DOHH2 (cell line): ENCODE data around the gene TMEM186.
"Not testable (repeated sequence)": the region's sequence is repeated elsewhere in the genome, so short reads cannot be mapped to it uniquely, and the experiment has no call there.

Source experiments
- H3F3A ChIP-seq: fragments of 200-600 bp; sonication (generic), shearing (Covaris generic); 2 replicates; pipeline ENCODE4 v1.6.0; 2016; ENCODE audit warnings: antibody characterized with exemption, mild to moderate bottlenecking; ENCODE audit not compliant: control insufficient read depth, insufficient read depth
- H3K27ac ChIP-seq: fragments of 200-600 bp; sonication (generic); 2 replicates; pipeline ENCODE4 v1.5.1; 2014; ENCODE audit warnings: low read depth, mild to moderate bottlenecking, low read length, moderate library complexity
- H3K27me3 ChIP-seq: fragments of 200-600 bp; sonication (generic); 2 replicates; pipeline ENCODE4 v1.6.1; 2014; ENCODE audit warnings: mild to moderate bottlenecking, low read length, mixed read lengths; ENCODE audit not compliant: control insufficient read depth
- H3K36me3 ChIP-seq: fragments of 200-600 bp; sonication (generic); 2 replicates; pipeline ENCODE4 v1.6.1; 2014; ENCODE audit warnings: mild to moderate bottlenecking, low read length, moderate library complexity, mixed read lengths; ENCODE audit not compliant: control insufficient read depth
- H3K4me1 ChIP-seq: fragments of 200-600 bp; sonication (generic); 2 replicates; pipeline ENCODE4 v1.6.1; 2014; ENCODE audit warnings: mild to moderate bottlenecking, low read length, mixed read lengths; ENCODE audit not compliant: control insufficient read depth
- H3K4me2 ChIP-seq: fragments of 200-600 bp; sonication (generic); 2 replicates; pipeline ENCODE4 v1.6.0; 2014; ENCODE audit warnings: mild to moderate bottlenecking, low read length, moderate library complexity
- H3K4me3 ChIP-seq: fragments of 200-600 bp; sonication (generic); 2 replicates; pipeline ENCODE4 v1.5.1; 2014; ENCODE audit warnings: mild to moderate bottlenecking, low read length, mixed read lengths
- H3K79me2 ChIP-seq: fragments of 200-600 bp; sonication (generic); 2 replicates; pipeline ENCODE4 v1.6.1; 2014; ENCODE audit warnings: mild to moderate bottlenecking, low read length, mixed read lengths; ENCODE audit not compliant: control insufficient read depth
- H3K9me2 ChIP-seq: fragments of 200-600 bp; sonication (generic); replicated peaks from 2 replicates; pipeline ENCODE4 v1.6.1; 2014; ENCODE audit warnings: mild to moderate bottlenecking, low read length, mixed read lengths; ENCODE audit not compliant: control insufficient read depth
- H3K9me3 ChIP-seq: fragments of 200-600 bp; sonication (generic); 2 replicates; pipeline ENCODE4 v1.6.1; 2014; ENCODE audit warnings: antibody characterized with exemption, low read length, mixed read lengths; ENCODE audit not compliant: control insufficient read depth, insufficient read depth
- H4K20me1 ChIP-seq: fragments of 200-600 bp; sonication (generic); 2 replicates; pipeline ENCODE4 v1.6.0; 2014; ENCODE audit warnings: low read depth, mild to moderate bottlenecking, antibody characterized with exemption, low read length, moderate library complexity; ENCODE audit not compliant: control insufficient read depth, insufficient read depth
- CTCF ChIP-seq: fragments of 200-600 bp; sonication (generic); IDR thresholded peaks from one replicate; pipeline ENCODE4 v1.5.1; 2014; ENCODE audit warnings: antibody characterized with exemption, mild to moderate bottlenecking, low read depth, low read length; ENCODE audit not compliant: poor library complexity, severe bottlenecking
- EZH2phosphoT487 ChIP-seq: fragments of 200-600 bp; sonication (generic); IDR thresholded peaks from 2 replicates; pipeline ENCODE4 v1.6.1; 2017; ENCODE audit warnings: borderline replicate concordance, mild to moderate bottlenecking, antibody characterized with exemption, low read length, moderate library complexity, mixed read lengths

Gene TMEM186

GRCh38 chr16:8753416-8754054 lies 43.9 kb downstream of the TMEM186 start:
- Histone ChIP-seq H4K20me1 (no peaks in the 10 kb centered on the region), H3K36me3 (no peaks in the 10 kb centered on the region), H3K4me2 (no peak overlapping the region), H3K4me3 (no peak overlapping the region), H3K9me3 (no peaks in the 10 kb centered on the region), H3K9me2 (no peaks in the 10 kb centered on the region), H3K79me2 (no peaks in the 10 kb centered on the region), H3K27ac (no peak overlapping the region), H3K4me1 (no peaks in the 10 kb centered on the region), H3F3A (no peaks in the 10 kb centered on the region), H3K27me3 (no peaks in the 10 kb centered on the region)
- TF ChIP-seq CTCF (no peak), EZH2phosphoT487 (no peak)

DNA sequence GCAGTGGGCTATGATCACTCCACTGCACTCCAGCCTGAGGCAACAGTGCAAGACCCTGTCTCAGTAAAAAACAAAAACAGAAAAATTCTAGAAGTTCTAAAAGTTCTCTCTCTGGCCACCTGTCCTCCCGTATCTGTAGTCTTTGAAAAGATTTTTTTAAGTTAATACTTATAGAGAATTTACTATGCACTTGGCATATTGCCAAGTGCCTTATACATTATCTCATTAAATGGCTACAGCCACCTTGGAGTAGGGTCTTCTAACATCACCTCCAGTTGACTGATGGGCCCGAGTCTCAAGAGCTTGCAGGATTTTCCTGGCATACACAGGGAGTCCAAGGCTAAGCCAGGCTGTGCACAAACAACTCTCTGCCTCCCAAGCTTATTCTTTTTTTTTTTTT lies 44.7 kb downstream of the TMEM186 start:
- Histone ChIP-seq H3K4me2 (no peak overlapping the region), H3K79me2 (no peaks in the 10 kb centered on the region), H3K36me3 (no peaks in the 10 kb centered on the region), H3K9me3 (no peaks in the 10 kb centered on the region), H4K20me1 (no peaks in the 10 kb centered on the region), H3K4me3 (no peak overlapping the region), H3K4me1 (no peaks in the 10 kb centered on the region), H3K27ac (no peak overlapping the region), H3K9me2 (no peaks in the 10 kb centered on the region), H3K27me3 (no peaks in the 10 kb centered on the region), H3F3A (no peaks in the 10 kb centered on the region)
- TF ChIP-seq EZH2phosphoT487 (no peak), CTCF (no peak)

DNA sequence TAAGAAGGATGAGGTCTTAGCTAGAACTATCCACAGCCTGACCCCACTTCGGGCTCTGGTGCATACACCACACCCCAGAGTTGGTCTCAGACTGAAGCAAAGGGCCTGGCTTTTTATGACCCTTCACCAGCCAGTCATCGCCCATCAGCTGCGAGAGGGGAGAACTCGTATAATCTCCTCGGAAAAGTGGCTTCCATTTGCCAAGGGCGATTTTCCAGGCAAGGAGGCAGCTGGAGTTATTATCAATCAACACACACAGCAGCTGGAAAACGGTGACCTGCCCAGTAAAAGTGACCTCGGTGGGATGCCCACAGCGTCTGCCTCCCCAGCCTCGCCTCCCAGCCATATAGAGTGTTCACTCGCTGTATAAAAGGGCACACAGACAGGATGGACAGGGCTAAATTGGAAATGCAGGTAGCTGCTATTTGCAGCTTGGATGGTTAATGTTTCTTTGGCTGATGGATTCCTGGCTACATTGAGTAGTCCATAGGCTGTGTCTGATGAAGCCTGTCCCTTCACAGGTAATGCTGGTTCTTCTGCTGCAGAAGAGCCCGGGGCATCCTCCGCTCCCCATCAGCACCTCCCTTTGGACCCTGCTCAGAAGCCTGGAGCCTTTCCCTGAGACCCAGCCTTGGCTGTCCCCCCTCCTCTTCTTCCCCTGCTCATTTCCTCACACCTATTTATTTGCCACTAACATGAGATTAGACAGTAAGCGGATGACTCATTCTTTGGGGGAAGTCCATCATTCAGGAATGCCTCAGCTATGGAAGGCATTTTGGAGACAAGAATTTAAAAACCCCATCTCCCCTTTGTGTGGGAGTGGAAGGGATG lies 45.7 kb downstream of the TMEM186 start:
- Histone ChIP-seq H3K4me3 (no peak overlapping the region), H3K4me1 (no peaks in the 10 kb centered on the region), H3K36me3 (no peaks in the 10 kb centered on the region), H3K27ac (no peak overlapping the region), H3K9me2 (no peaks in the 10 kb centered on the region), H4K20me1 (no peaks in the 10 kb centered on the region), H3K27me3 (no peaks in the 10 kb centered on the region), H3K9me3 (no peaks in the 10 kb centered on the region), H3K4me2 (no peak overlapping the region), H3K79me2 (no peaks in the 10 kb centered on the region), H3F3A (no peaks in the 10 kb centered on the region)
- TF ChIP-seq CTCF: no peak
- no peak for TF ChIP-seq EZH2phosphoT487

- H3K9me3 ChIP-seq: not testable (repeated sequence)
Observed at GRCh38 chr16:8748944-8749343, 48.5 kb downstream of the TMEM186 start.

More at GRCh38 chr16:8748944-8749343, 48.5 kb downstream of the TMEM186 start:
- not testable (repeated sequence) for H3F3A ChIP-seq, H3K27ac ChIP-seq, H3K9me2 ChIP-seq, H3K36me3 ChIP-seq, H3K79me2 ChIP-seq, H4K20me1 ChIP-seq, H3K4me3 ChIP-seq, H3K4me1 ChIP-seq, H3K27me3 ChIP-seq, H3K4me2 ChIP-seq
